HCT116 (cell line): ENCODE measurements around the gene NSG1.

Source experiments
- CBX3 ChIP-seq: IDR thresholded peaks from 2 replicates; pipeline ENCODE4 v1.6.1; 2012; ENCODE audit warnings: low read depth
- CEBPB ChIP-seq: IDR thresholded peaks from 2 replicates; pipeline ENCODE4 v1.6.1; 2012; ENCODE audit warnings: low read depth
- JUND ChIP-seq: IDR thresholded peaks from 2 replicates; pipeline ENCODE4 v1.6.1; 2012
- POLR2A ChIP-seq: IDR thresholded peaks from 2 replicates; pipeline ENCODE4 v1.7.0; 2011; ENCODE audit warnings: borderline replicate concordance; ENCODE audit not compliant: insufficient read depth, insufficient read length; ENCODE audit errors: extremely low read depth
- POLR2AphosphoS5 ChIP-seq: IDR thresholded peaks from 2 replicates; pipeline ENCODE4 v1.6.1; 2011; ENCODE audit warnings: mild to moderate bottlenecking, low read depth, low read length, moderate library complexity
- SIN3A ChIP-seq: IDR thresholded peaks from 2 replicates; pipeline ENCODE4 v1.6.1; 2012; ENCODE audit warnings: low read depth
- SP1 ChIP-seq: IDR thresholded peaks from 2 replicates; pipeline ENCODE4 v1.6.1; 2012; ENCODE audit warnings: low read depth
- SRF ChIP-seq: IDR thresholded peaks from 2 replicates; pipeline ENCODE4 v1.6.1; 2012; ENCODE audit warnings: low read depth
- TCF7L2 ChIP-seq: IDR thresholded peaks from 2 replicates; pipeline ENCODE4 v1.7.0; 2011; ENCODE audit warnings: borderline replicate concordance, inconsistent platforms; ENCODE audit not compliant: insufficient read depth, insufficient read length; ENCODE audit errors: extremely low read depth
- ZFX ChIP-seq: fragments of 450-650 bp; IDR thresholded peaks from 2 replicates; pipeline ENCODE4 v1.6.1; 2017
- TF ChIP-seq, protein P1 (sequence below), 3 experiments: fragments of 200-600 bp in 1 of 3; sonication (generic) in 1 of 3; IDR thresholded peaks in 2 of 3; conservative IDR thresholded peaks in 1 of 3; 2 replicates each; pipeline ENCODE4 v1.5.1; 2012 to 2017; ENCODE audit warnings: low read depth in 2 of 3, low read length in 2 of 3, antibody characterized with exemption in 1 of 3, borderline replicate concordance in 1 of 3, control low read depth in 1 of 3, mild to moderate bottlenecking in 1 of 3, mixed read lengths in 1 of 3, mixed run types in 1 of 3, moderate library complexity in 1 of 3; ENCODE audit not compliant: insufficient read depth in 1 of 3
- TF ChIP-seq, protein P2 (sequence below): IDR thresholded peaks from 2 replicates; pipeline ENCODE4 v1.6.1; 2012; ENCODE audit warnings: low read depth
- TF ChIP-seq, protein P3 (sequence below): IDR thresholded peaks from 2 replicates; pipeline ENCODE4 v1.6.1; 2012

DNA sequence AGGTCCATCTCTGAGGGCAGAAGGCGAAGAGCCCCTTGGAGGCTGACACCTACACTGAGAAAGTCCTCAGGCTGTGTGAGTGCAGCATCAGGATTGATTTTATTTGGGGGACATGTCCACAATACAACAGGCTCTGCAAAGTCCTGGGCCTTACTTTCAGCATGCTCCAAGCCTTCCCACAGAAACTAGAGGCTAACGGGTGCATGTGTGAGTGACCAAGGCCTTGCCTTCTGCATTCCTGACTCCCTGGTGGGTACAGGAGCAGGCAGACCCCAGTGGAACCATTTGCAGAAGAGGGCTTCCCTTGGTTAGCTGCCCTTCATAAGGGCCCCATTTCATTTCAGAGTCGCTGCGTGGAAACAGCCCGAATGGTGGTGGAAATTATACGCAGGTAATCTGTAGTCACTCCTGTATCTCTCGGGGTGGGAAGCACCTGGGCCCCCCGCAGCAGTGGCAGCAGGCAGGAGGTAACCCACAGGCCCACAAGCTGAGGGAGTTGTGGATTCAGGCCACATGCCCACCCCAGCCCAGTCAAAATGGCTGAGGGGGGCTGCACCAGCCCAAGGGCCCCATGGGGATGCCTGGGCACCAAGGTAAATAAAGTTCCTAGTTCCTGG, 37.7 kb downstream of the NSG1 start:
- TF ChIP-seq, protein P1, sequence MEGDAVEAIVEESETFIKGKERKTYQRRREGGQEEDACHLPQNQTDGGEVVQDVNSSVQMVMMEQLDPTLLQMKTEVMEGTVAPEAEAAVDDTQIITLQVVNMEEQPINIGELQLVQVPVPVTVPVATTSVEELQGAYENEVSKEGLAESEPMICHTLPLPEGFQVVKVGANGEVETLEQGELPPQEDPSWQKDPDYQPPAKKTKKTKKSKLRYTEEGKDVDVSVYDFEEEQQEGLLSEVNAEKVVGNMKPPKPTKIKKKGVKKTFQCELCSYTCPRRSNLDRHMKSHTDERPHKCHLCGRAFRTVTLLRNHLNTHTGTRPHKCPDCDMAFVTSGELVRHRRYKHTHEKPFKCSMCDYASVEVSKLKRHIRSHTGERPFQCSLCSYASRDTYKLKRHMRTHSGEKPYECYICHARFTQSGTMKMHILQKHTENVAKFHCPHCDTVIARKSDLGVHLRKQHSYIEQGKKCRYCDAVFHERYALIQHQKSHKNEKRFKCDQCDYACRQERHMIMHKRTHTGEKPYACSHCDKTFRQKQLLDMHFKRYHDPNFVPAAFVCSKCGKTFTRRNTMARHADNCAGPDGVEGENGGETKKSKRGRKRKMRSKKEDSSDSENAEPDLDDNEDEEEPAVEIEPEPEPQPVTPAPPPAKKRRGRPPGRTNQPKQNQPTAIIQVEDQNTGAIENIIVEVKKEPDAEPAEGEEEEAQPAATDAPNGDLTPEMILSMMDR (IDR thresholded peaks at IDR 0.05 in 2 of 3, conservative IDR thresholded peaks at IDR 0.05 in 1 of 3; ENCODE audit: borderline replicate concordance in 1 of 3, insufficient read depth in 1 of 3, low read depth in 2 of 3, low read length in 2 of 3): no peak
- TF ChIP-seq POLR2A: no peak
- no peak for TF ChIP-seq CBX3
- TF ChIP-seq, protein P2, sequence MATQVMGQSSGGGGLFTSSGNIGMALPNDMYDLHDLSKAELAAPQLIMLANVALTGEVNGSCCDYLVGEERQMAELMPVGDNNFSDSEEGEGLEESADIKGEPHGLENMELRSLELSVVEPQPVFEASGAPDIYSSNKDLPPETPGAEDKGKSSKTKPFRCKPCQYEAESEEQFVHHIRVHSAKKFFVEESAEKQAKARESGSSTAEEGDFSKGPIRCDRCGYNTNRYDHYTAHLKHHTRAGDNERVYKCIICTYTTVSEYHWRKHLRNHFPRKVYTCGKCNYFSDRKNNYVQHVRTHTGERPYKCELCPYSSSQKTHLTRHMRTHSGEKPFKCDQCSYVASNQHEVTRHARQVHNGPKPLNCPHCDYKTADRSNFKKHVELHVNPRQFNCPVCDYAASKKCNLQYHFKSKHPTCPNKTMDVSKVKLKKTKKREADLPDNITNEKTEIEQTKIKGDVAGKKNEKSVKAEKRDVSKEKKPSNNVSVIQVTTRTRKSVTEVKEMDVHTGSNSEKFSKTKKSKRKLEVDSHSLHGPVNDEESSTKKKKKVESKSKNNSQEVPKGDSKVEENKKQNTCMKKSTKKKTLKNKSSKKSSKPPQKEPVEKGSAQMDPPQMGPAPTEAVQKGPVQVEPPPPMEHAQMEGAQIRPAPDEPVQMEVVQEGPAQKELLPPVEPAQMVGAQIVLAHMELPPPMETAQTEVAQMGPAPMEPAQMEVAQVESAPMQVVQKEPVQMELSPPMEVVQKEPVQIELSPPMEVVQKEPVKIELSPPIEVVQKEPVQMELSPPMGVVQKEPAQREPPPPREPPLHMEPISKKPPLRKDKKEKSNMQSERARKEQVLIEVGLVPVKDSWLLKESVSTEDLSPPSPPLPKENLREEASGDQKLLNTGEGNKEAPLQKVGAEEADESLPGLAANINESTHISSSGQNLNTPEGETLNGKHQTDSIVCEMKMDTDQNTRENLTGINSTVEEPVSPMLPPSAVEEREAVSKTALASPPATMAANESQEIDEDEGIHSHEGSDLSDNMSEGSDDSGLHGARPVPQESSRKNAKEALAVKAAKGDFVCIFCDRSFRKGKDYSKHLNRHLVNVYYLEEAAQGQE: no peak
- TF ChIP-seq POLR2AphosphoS5: no peak
- no peak for TF ChIP-seq SIN3A
- TF ChIP-seq, protein P3, sequence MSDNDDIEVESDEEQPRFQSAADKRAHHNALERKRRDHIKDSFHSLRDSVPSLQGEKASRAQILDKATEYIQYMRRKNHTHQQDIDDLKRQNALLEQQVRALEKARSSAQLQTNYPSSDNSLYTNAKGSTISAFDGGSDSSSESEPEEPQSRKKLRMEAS: no peak
- TF ChIP-seq TCF7L2: no peak
- TF ChIP-seq JUND: no peak
- no peak for TF ChIP-seq CEBPB
- TF ChIP-seq ZFX: no peak
- no peak for TF ChIP-seq SRF
- no peak for TF ChIP-seq SP1
